ENCODE data around the gene TNFSF15.

DNA sequence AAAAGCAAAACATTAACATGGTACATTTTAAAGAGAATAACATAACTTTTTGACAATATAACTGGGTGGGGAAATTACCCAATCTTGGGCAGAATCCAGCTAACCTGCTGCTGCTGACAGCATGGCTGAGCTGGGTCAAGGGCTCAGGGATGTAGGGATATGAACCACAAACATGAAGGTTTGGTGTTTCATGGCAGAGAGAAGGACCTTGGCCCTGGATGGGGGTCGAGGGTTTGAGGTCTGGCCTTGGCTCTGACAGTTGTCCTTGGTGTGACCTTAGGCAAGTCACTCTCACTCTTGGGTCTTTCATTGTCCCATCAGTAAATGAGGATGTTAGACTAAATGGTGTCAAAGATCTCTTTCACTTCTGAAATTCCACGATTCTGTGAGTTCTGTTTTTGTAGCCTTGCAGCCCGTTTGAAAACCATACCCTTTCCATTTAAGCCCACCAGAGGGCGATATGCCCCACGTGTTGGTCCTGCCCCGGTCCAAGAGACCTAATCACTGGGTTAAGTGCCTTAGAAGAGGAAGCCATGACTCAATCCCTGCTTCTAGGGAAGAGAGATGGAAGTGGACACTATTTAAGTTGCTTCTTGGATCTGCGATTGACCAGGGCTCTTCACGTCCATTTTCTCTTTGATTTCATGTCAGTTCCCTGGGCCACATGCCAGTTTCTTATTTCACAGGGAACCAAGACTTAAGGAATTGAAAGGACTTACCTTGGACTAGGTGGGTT lies 67.1 kb downstream of the TNFSF15 start:
- TF ChIP-seq, protein P1, sequence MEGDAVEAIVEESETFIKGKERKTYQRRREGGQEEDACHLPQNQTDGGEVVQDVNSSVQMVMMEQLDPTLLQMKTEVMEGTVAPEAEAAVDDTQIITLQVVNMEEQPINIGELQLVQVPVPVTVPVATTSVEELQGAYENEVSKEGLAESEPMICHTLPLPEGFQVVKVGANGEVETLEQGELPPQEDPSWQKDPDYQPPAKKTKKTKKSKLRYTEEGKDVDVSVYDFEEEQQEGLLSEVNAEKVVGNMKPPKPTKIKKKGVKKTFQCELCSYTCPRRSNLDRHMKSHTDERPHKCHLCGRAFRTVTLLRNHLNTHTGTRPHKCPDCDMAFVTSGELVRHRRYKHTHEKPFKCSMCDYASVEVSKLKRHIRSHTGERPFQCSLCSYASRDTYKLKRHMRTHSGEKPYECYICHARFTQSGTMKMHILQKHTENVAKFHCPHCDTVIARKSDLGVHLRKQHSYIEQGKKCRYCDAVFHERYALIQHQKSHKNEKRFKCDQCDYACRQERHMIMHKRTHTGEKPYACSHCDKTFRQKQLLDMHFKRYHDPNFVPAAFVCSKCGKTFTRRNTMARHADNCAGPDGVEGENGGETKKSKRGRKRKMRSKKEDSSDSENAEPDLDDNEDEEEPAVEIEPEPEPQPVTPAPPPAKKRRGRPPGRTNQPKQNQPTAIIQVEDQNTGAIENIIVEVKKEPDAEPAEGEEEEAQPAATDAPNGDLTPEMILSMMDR (IDR thresholded peaks at IDR 0.05; ENCODE audit: extremely low read depth in 1 of 2, insufficient read depth in 1 of 2, low read depth in 1 of 2, low read length in 2 of 2) = peak; percentile 69 to 90
- TF ChIP-seq POLR2A (IDR thresholded peaks at IDR 0.05; ENCODE audit: low read depth, low read length) (no peak), POLR2AphosphoS5 (IDR thresholded peaks at IDR 0.05; ENCODE audit: insufficient read depth, low read depth, low read length) (peak; percentile 20), GATA2 (IDR thresholded peaks at IDR 0.05; ENCODE audit: insufficient read depth, insufficient read length, low read depth, low read length) (no peak), EZH2 (IDR thresholded peaks at IDR 0.05; ENCODE audit: borderline replicate concordance, low read depth, low read length, severe bottlenecking) (no peak), MYC (IDR thresholded peaks at IDR 0.05; ENCODE audit: low read depth, low read length) (no peak)
